Measurements from ENCODE around the gene CIDEC. TPM values are rescaled to one million over a fixed set of nuclear protein-coding genes. Genes with fewer than 3 reads are reported as not detected.

Gene CIDEC
- polyA plus RNA-seq, 3 donors: 0.08 TPM; not detected in 2

- Histone ChIP-seq H2AFZ (ENCODE audit: insufficient read depth, low read depth, low read length, poor library complexity, severe bottlenecking) (no peak overlapping the region), H3K4me1 (ENCODE audit: control insufficient read depth in 1 of 2, insufficient read depth in 2 of 2, low read length in 2 of 2) (no peaks in the 10 kb centered on the region), H4K20me1 (ENCODE audit: insufficient read depth, low read length) (no peaks in the 10 kb centered on the region), H3K9ac (ENCODE audit: insufficient read depth, low read length, poor library complexity, severe bottlenecking) (no peak overlapping the region), H3K27ac (ENCODE audit: low read depth in 1 of 2, low read length in 2 of 2) (no peak overlapping the region), H3K9me3 (replicated peaks in 1 of 2; ENCODE audit: control insufficient read depth in 1 of 2, insufficient read depth in 1 of 2, low read length in 2 of 2) (no peaks in the 10 kb centered on the region), H3K4me2 (replicated peaks; ENCODE audit: extremely low read depth, low read length, poor library complexity, severe bottlenecking) (no peak overlapping the region), H3K79me2 (ENCODE audit: insufficient read depth, low read length) (no peaks in the 10 kb centered on the region), H3K36me3 (replicated peaks in 1 of 2; ENCODE audit: control insufficient read depth in 1 of 2, insufficient read depth in 2 of 2, low read length in 2 of 2) (no peaks in the 10 kb centered on the region), H3K27me3 (ENCODE audit: control insufficient read depth in 2 of 2, insufficient read depth in 2 of 2, low read length in 2 of 2) (no peaks in the 10 kb centered on the region), H3K4me3 (replicated peaks in 1 of 3; ENCODE audit: low read depth in 2 of 3, low read length in 3 of 3) (no peak overlapping the region)
- H3K4me1 Mint-ChIP-seq: peaks cover 1% of the 10 kb centered on the region
- H3K36me3 Mint-ChIP-seq: no peaks in the 10 kb centered on the region
- peaks cover 2 to 3% (median 2%) of the 10 kb centered on the region in 3 donors for H3K27me3 Mint-ChIP-seq (ENCODE audit: low read depth in 3 of 3)
- H3K27ac Mint-ChIP-seq: no peak overlapping the region
- no peak overlapping the region for H3K4me3 Mint-ChIP-seq
- no peak for TF ChIP-seq CTCF (IDR thresholded peaks at IDR 0.05)
- H3K9me3 Mint-ChIP-seq: peaks cover 0 to 1% (median 0%) of the 10 kb centered on the region in 7 donors
- DNase-seq: no peak
- intact Hi-C loops (cut with micrococcal nuclease): no loop called here
- WGBS (ENCODE audit: insufficient coverage): no CpG with 5 or more reads among the region's 1 CpG
Measured at GRCh38 chr3:9870978-9871377, 9.1 kb downstream of the CIDEC start.

- H3K79me2 ChIP-seq (ENCODE audit: insufficient read depth, low read length): no peaks in the 10 kb centered on the region
- Mint-ChIP-seq H3K4me1 (peaks cover 4% of the 10 kb centered on the region), H3K4me3 (no peak overlapping the region), H3K9me3 (no peaks in the 10 kb centered on the region), H3K36me3 (no peaks in the 10 kb centered on the region), H3K27me3 (ENCODE audit: low read depth in 3 of 3) (peaks cover 0 to 3% (median 2%) of the 10 kb centered on the region in 3 donors), H3K27ac (no peak overlapping the region)
- intact Hi-C loops (cut with micrococcal nuclease): no loop called here
- TF ChIP-seq CTCF (IDR thresholded peaks at IDR 0.05): no peak
- H3K36me3 ChIP-seq (replicated peaks in 1 of 2; ENCODE audit: control insufficient read depth in 1 of 2, insufficient read depth in 2 of 2, low read length in 2 of 2): no peaks in the 10 kb centered on the region
- H3K9ac ChIP-seq (ENCODE audit: insufficient read depth, low read length, poor library complexity, severe bottlenecking): no peak overlapping the region
- H2AFZ ChIP-seq (ENCODE audit: insufficient read depth, low read depth, low read length, poor library complexity, severe bottlenecking): no peak overlapping the region
- H4K20me1 ChIP-seq (ENCODE audit: insufficient read depth, low read length): no peaks in the 10 kb centered on the region
- H3K4me3 ChIP-seq (replicated peaks in 1 of 3; ENCODE audit: low read depth in 2 of 3, low read length in 3 of 3): no peak overlapping the region
- H3K27ac ChIP-seq (ENCODE audit: low read depth in 1 of 2, low read length in 2 of 2): no peak overlapping the region
- H3K9me3 ChIP-seq (replicated peaks in 1 of 2; ENCODE audit: control insufficient read depth in 1 of 2, insufficient read depth in 1 of 2, low read length in 2 of 2): no peaks in the 10 kb centered on the region
- DNase-seq: no peak
- H3K4me2 ChIP-seq (replicated peaks; ENCODE audit: extremely low read depth, low read length, poor library complexity, severe bottlenecking): no peak overlapping the region
- WGBS (ENCODE audit: insufficient coverage): 89% methylated on average over 4 of the region's 5 CpGs
- peaks cover 4 to 5% of the 10 kb centered on the region in 2 donors for H3K4me1 ChIP-seq (ENCODE audit: control insufficient read depth in 1 of 2, insufficient read depth in 2 of 2, low read length in 2 of 2)
- no peaks in the 10 kb centered on the region for H3K27me3 ChIP-seq (ENCODE audit: control insufficient read depth in 2 of 2, insufficient read depth in 2 of 2, low read length in 2 of 2)
Measured at GRCh38 chr3:9869955-9870354, 10.1 kb downstream of the CIDEC start.

Data from CD14-positive monocyte (primary cell).